Measurements from ENCODE around the gene PAF1.

PAF1 gene

GRCh38 chr19:39416152-39417120 lies 25.5 kb upstream of the PAF1 start:
- DNase-seq = no peak

- no peak for DNase-seq
These were observed 24.5 kb upstream of the PAF1 start for GRCh38 chr19:39415111-39416046.

DNA sequence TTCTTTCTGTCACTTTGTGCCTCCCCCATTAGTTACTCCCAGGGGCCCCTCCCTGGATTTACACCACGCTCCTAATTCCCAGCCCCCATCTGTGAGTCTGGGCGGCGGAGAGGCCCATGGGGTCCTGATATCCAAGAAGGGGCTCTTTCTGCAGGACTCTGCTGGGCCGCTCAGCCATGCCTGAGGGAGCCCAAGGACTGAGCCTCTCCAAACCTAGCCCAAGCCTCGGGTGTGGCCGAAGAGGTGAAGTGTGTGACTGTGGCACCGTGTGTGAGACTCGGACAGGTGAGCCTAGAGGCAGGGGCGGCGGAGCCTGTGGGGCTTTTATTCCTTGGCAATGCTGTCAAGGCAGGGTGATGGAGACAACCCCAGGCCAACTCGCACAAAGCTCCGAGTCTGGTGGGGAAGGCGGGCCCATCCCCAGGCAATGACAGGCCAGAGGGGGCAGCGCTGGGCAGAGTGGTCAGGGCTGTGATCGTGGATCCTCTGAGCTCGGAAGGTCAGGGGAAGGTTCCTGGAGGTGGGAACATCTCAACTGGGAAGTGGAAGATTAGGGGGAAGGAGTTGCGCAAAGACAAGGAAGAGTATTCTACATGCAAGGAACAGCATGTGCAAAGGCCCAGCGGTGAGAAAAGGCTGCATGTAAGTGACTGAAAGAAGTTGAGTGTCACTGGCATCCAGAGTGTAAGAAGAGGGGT lies 23.2 kb upstream of the PAF1 start:
- no peak for DNase-seq

- no peak for DNase-seq
These were observed 22.5 kb upstream of the PAF1 start for GRCh38 chr19:39413272-39413910.

DNA sequence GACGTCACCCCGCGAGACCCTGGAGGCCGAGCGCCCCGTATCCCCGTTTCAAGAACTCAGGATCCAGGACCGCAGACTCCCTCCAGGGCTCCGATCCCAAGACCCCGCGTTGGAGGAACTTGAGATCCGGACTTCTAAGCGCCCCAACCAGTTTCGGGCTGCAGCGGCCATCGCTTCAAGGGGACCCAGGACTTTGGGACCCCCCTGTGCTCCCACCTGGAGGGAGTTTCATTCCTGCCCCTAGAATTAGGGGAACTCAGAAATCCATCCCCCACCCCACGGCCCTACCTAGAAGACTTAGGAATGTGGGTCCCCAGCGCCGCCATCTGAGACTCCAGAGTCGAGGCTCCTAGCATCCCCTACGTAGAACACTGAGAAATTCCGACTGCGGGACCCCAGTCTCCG lies 22.0 kb upstream of the PAF1 start:
- no peak for DNase-seq

DNA sequence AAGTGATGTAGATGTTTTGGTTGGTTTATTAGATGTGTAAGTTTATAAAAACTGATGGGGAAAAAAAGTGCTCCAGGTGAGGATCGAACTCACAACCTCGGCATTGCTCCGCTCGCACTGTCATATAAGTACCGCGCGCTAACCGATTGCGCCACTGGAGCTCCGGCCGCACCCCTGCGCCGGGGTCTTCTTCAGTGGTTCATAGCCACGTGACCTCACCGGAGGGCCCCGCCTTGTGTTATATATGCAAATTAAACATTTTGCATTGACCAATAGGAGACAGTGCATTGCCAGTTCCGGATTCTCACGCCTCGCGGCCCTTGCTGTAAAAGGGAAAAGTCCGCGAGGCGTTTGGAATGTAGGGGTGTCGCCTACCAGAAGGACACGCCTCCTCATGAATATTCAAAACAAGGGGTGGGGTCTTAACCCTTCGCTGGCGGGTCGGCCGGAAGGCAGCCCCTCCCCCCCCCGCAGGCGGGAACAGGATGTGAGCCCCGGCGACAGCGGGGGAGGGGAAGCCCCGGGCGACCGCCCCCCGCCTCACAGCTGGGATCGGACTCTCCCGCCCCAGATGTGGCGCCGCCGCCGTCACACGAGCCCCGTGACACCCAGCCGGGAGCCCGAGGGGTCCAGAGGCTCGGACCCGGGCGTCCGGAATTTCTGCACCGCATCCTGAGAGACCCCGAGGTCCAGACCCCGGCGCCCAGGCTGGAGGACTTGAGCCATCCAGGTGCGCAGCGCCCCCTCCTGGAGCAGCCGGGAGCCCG lies 21.4 kb upstream of the PAF1 start, which contains the start of gene PLEKHG2:
Gene PLEKHG2 (plus strand): TSS at position 570 of the 767 bp plus-strand sequence. CDS start 1,418 bp downstream, outside the sequence.
- peak; percentile 99 for DNase-seq

DNA sequence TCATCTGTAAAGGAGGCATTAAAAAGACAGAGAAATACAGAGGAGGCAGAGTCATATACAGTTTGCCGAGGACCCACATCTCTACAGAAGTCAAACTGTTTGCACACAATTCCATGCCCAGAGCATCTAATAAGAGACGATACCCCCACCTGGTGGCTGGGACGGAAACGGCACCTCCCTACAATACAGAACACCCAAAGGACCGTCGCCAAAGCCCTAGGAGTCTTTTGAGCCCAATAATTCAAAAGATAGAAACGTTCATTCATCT lies 20.9 kb upstream of the PAF1 start:
- DNase-seq = peak; percentile 87

DNA sequence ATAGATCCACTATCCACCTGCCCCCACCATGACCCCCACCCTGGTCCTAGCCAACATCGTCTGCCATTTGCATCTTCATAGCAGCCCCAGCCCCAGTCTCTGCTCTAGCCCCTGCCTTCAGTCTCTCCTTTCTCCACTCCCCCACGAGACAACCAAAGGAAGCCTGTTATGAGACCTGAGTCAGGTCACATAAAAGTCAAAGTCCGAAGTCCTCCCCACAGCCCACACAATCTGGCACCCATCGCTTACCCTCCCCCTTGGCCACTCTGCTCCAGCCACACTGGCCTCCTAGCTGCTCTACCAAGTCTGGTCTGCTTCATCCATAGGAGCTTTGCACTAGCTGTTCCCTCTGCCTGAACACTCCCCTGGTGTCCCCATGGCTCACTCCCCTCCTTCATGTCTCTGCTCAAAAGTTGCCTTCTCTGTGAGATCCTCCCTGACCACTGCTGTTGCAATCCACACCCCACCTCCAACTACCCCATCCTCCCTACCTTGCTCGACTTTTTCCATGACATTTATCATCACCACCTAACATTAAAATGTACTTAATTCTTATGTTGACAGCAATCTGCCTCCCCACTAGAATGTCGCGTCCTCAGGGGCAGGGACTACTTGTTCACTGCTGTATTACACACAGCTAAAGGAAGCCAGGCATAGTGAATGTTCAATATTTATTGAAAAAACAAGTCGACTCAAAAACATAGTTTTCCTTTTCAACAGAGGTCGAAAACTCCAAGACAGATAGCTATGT lies 20.4 kb upstream of the PAF1 start:
- DNase-seq = no peak

- no peak for DNase-seq
These were observed 19.9 kb upstream of the PAF1 start for GRCh38 chr19:39410831-39411080.

GRCh38 chr19:39410017-39410830 lies 19.3 kb upstream of the PAF1 start:
- peak; percentile 59 for DNase-seq

DNA sequence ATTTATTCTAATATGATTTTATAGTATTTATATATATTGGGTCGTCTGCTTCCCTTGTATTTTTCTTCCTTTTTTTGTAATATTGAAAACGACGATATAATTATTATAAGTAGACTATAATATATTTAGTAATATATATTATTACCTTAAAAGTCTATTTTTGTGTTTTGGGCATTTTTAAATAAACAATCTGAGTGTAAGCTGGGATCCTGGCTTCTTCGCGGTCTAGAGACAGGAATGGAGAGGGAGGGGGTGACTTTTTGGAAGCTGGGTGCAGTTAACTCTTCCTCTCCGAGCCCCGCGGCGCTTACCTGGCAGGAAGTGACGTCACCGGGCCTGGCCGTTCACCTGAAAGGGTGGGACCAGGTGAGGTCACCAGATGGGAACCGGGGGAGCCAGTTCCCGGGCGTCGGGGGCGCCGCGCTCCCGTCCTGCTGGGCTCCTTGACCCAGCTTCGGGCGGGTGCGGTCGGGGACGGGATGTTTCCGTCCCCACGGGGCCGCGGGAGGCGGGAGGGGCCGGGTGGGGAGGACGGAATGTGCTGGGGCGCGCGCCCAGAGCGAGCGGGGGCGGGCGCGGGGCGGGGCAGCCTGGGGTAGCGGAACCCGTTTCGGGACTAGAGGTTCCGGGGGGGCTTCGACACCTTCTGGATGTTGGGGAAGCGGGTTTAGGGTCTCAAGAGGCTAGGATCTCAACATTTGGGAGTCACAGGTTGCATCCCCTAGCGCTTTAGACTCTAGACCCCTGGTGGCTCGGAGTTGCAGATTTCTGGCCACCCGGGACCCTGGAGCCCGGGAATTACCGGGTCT lies 18.5 kb upstream of the PAF1 start:
- peak; percentile 97 for DNase-seq

- peak; percentile 59 for DNase-seq
These were observed 17.7 kb upstream of the PAF1 start for GRCh38 chr19:39408392-39409207.

GRCh38 chr19:39407660-39408391 lies 16.9 kb upstream of the PAF1 start:
- DNase-seq = no peak

- DNase-seq = no peak
These were observed 16.4 kb upstream of the PAF1 start for GRCh38 chr19:39407410-39407659.

DNA sequence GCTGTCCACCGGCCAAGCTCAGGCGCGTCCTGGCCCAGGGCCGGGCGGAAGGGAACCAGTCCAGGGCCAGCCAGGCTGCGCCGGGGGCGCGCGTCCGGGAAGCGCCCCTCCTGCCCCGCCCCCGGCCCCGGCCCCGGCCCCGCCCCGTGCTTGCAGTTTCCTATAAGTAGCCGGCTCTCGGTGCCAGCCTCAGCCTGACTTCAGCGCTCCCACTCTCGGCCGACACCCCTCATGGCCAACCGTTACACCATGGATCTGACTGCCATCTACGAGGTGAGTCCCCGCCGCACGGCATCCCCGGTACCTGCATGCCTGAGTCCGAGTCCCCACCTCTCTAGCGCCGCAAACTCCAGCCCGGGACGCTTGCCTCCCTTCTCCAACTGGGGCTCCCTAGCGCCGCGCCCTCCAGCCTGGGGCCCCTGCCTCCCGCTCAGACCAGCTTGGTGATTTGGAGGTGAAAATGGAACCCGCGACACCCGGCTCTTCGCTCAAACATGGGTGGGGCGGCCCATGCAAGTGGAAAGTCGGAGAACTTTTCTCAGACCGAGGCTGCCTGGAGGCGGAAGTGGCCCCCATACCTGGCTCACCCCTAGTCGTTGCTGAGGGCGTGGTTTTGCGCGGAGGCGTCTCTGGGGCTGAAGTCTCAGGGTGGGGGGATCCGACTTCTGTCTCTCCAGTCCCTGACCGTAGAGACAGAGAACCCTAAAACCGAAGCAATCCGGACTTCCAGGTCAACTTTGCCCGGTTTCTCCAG lies 15.9 kb upstream of the PAF1 start, which contains the start of gene ZFP36:
Gene ZFP36 (plus strand): TSS at position 192 of the 754 bp plus-strand sequence. CDS start 58 bp downstream, at position 250.
- peak; percentile 63 for DNase-seq

DNA sequence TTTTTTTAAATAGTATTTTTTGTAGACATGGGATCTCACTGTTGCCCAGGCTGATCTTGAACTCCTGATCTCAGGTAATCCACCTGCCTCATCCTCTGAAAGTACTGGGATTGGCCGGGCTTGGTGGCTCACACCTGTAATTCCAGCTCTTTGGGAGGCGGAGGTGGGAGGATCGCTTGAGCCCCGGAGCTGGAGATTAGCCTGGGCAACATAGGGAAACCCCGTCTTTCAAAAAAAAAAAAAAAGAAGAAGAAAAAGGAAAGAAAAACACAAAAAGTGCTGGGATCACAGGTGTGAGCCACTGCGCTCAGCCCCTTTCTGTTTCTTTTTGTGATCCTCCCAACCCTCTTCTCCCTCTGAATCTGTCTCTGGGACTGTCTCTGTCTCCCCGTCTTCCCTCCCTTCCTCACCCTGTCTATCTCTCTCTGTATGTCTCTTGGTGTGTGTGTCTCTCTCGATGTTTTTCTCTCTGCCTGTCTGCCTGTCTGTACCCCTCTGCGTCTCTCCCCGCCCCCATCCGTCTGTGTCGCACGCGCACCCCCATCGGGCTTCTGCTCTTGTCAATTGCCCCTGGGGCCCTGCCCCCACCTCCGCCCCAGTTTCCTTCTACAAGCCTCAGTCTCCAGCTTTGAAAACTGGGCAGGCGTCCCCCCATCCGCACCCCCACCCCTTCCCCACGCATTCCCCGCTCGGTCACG lies 15.2 kb upstream of the PAF1 start:
- DNase-seq = no peak
